Ishikawa (cell line): ENCODE data around the gene PLA2G4E.

ENCODE experiments used
- CEBPB ChIP-seq: IDR thresholded peaks from 2 replicates; pipeline ENCODE4 v1.6.1; 2012
- CREB1 ChIP-seq: IDR thresholded peaks from 2 replicates; pipeline ENCODE4 v1.6.1; 2012; ENCODE audit warnings: low read depth
- EGR1 ChIP-seq: IDR thresholded peaks from 2 replicates; pipeline ENCODE4 v1.6.1; 2012
- EP300 ChIP-seq: IDR thresholded peaks from 2 replicates; pipeline ENCODE4 v1.6.1; 2012; ENCODE audit warnings: borderline replicate concordance
- FOXM1 ChIP-seq: IDR thresholded peaks from 2 replicates; pipeline ENCODE4 v1.6.1; 2012; ENCODE audit warnings: low read depth, borderline replicate concordance
- MAX ChIP-seq: IDR thresholded peaks from 2 replicates; pipeline ENCODE4 v1.6.1; 2012
- NFIC ChIP-seq: IDR thresholded peaks from 2 replicates; pipeline ENCODE4 v1.6.1; 2012
- RAD21 ChIP-seq: IDR thresholded peaks from 2 replicates; pipeline ENCODE4 v1.6.1; 2012; ENCODE audit warnings: low read depth
- REST ChIP-seq: IDR thresholded peaks from 2 replicates; pipeline ENCODE4 v1.6.1; 2012; ENCODE audit warnings: low read depth, mild to moderate bottlenecking
- TAF1 ChIP-seq: IDR thresholded peaks from 2 replicates; pipeline ENCODE4 v1.6.1; 2012; ENCODE audit warnings: low read depth, mild to moderate bottlenecking
- TCF12 ChIP-seq: IDR thresholded peaks from 2 replicates; pipeline ENCODE4 v1.6.1; 2012; ENCODE audit warnings: low read depth
- TEAD4 ChIP-seq: IDR thresholded peaks from 2 replicates; pipeline ENCODE4 v1.6.1; 2012
- USF1 ChIP-seq: IDR thresholded peaks from 2 replicates; pipeline ENCODE4 v1.6.1; 2012
- YY1 ChIP-seq: IDR thresholded peaks from 2 replicates; pipeline ENCODE4 v1.6.1; 2012; ENCODE audit warnings: low read depth
- ZBTB7A ChIP-seq: IDR thresholded peaks from 2 replicates; pipeline ENCODE4 v1.6.1; 2012; ENCODE audit warnings: low read depth

Gene PLA2G4E

DNA sequence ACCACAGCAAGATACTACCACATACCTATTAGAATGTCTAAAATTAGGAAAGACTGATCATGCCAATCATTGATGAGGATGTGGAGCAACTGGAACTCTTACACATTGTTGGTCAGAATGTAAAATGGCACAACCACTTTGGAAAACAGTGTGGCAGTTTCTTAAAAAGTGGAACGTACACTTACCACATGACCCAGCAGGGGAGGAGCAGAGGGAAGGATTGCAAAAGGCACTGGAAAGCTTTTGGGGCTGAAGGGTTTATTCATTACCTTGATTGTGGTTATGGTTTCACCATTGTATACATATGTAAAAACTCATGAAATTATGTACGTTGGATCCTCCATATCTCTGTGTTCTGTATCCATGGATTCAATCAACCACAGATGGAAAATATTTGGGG is 45.2 kb downstream of the PLA2G4E start:
- TF ChIP-seq EGR1 (no peak), REST (no peak), YY1 (no peak), ZBTB7A (no peak), TCF12 (no peak), TEAD4 (no peak), USF1 (no peak), RAD21 (no peak), CREB1 (no peak), CEBPB (no peak), FOXM1 (no peak), TAF1 (no peak), MAX (no peak), NFIC (no peak), EP300 (no peak)

- TF ChIP-seq MAX (no peak), RAD21 (no peak)
Measured at GRCh38 chr15:41974041-41974440, 46.8 kb downstream of the PLA2G4E start.

DNA sequence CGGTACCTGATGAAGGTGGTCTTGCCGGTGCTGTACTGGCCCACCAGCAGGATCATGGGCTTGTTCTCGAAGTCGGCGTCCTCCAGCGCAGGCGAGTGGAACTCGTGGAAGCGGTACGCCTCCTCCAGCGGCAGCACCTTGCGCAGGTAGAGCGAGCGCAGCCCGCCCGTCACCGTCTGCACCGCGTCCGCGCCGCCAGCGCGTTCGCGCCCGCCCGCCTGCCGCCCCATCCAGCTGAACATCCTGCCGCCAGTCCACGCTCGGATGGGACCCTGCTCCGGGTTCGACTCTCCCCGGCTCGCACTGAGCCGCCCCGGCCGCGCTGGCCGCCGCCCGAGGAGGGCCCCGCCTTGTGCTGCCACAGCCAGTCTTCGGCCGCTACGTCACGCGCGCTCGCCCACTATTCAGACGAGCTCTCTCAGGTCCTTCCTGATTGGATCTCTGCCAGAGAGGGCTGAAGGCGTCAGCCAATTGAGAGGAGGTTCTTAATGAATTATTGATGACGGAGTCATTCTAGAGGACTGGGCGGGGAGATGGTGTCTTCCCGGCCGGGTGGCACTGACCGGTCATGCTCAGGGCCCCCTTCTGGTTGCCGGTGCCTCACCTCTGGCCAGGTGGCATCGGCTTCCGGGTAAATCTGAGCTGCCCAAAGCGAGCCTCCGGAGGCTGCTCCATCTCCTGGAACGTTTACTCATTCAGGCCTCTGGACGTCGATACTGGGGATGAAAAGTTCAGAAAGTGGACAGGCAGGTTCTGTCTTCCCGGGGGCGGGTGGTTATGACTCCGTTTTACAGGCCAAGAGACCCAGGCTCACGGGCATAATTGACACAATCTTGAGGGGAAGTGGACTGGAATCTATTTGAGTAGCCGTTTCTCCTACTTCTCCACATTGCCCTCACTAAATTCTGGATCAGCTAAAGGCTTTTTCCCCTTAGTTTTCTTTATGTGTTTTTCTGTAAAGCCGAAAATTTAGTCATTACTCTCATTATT is 48.3 kb downstream of the PLA2G4E start, which contains the start of gene EHD4:
Gene EHD4, minus strand, starts transcription at position 305 of the 990 bp plus-strand sequence. Its CDS starts 63 bp downstream, at position 242.
- TF ChIP-seq EGR1 = no peak
- TF ChIP-seq TEAD4 = 0 out of 2 replicates have a peak, but pooled peaks have one; percentile 11
- TF ChIP-seq TCF12 = peak; percentile 48; the same call in 1 of the 2 replicates
- TF ChIP-seq CEBPB = no peak
- TF ChIP-seq YY1 = peak; percentile 64
- TF ChIP-seq CREB1 = peak; percentile 89
- TF ChIP-seq FOXM1 = no peak
- no peak for TF ChIP-seq USF1
- TF ChIP-seq ZBTB7A = peak; percentile 30; the same call in 1 of the 2 replicates
- TF ChIP-seq REST = no peak
- peak; percentile 65 for TF ChIP-seq NFIC
- peak; percentile 65 for TF ChIP-seq MAX
- peak; percentile 43; the same call in 1 of the 2 replicates for TF ChIP-seq RAD21
- no peak for TF ChIP-seq EP300
- TF ChIP-seq TAF1 = peak; percentile 94

DNA sequence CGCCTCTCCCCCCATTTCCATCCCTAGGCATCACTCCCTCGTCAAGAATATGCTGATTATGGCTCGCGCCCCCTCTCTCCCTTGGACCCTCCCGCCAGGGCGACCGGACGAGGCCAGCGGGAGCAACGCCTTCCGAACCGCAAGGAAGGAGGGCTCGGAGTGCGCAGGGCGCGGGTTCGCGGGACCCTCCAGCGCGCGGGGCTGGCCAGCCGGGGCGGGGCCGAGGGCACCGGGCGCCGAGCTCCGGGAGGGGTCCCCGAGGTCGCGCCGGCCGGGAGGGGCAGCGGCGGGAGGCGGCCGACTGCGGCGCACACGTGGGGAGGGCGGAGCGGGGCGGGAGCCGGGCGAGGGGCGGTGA is 49.0 kb downstream of the PLA2G4E start:
- TF ChIP-seq EGR1 (no peak), ZBTB7A (peak; percentile 75; the same call in 1 of the 2 replicates), REST (no peak), MAX (0 out of 2 replicates have a peak, but pooled peaks have one; percentile 35), USF1 (no peak; the same call in 1 of the 2 replicates)
